ENCODE data around the gene POLR3B. TPM values are rescaled to one million over a fixed set of nuclear protein-coding genes. Genes with fewer than 3 reads are reported as not detected.

Gene POLR3B
- total RNA-seq, 1 experiment from 2014 or later = 10.7 TPM

- Histone ChIP-seq H2AFZ (ENCODE audit: low read depth, low read length, poor library complexity, severe bottlenecking) (no peak overlapping the region), H3K9me2 (ENCODE audit: insufficient read depth) (no peaks in the 10 kb centered on the region), H3K4me2 (ENCODE audit: low read length) (no peak overlapping the region), H3K36me3 (ENCODE audit: control insufficient read depth in 1 of 2, insufficient read depth in 2 of 2, low read length in 2 of 2) (no peaks in the 10 kb centered on the region), H3K4me1 (ENCODE audit: control insufficient read depth in 1 of 2, insufficient read depth in 2 of 2, low read length in 2 of 2) (no peaks in the 10 kb centered on the region), H4K20me1 (ENCODE audit: insufficient read depth) (no peaks in the 10 kb centered on the region), H3K27me3 (ENCODE audit: insufficient read depth, low read length) (no peaks in the 10 kb centered on the region), H3K27ac (ENCODE audit: low read depth, low read length) (no peak overlapping the region), H3K79me2 (ENCODE audit: insufficient read depth, low read length) (no peaks in the 10 kb centered on the region), H3K4me3 (replicated peaks in 1 of 2; ENCODE audit: low read depth in 1 of 2, low read length in 2 of 2) (no peak overlapping the region), H3K9me3 (ENCODE audit: control insufficient read depth in 1 of 2, insufficient read depth in 1 of 2, low read depth in 1 of 2, low read length in 2 of 2) (no peaks in the 10 kb centered on the region), H3K9ac (ENCODE audit: low read length) (no peak overlapping the region)
- ATAC-seq (no peak), DNase-seq (ENCODE audit: low read depth, low spot score) (no peak)
- TF ChIP-seq CBX3 (IDR thresholded peaks at IDR 0.05; ENCODE audit: low read depth) (no peak), EZH2phosphoT487 (IDR thresholded peaks at IDR 0.05; ENCODE audit: borderline replicate concordance) (no peak), EGR1 (IDR thresholded peaks at IDR 0.05; ENCODE audit: low read depth) (no peak), YY1 (IDR thresholded peaks at IDR 0.05; ENCODE audit: extremely low read depth, insufficient replicate concordance, low read depth, low read length) (no peak), ELF1 (IDR thresholded peaks at IDR 0.05; ENCODE audit: borderline replicate concordance, low read depth) (no peak), EZH2 (IDR thresholded peaks at IDR 0.05) (no peak), ZFX (IDR thresholded peaks at IDR 0.05) (no peak), CTCF (IDR thresholded peaks at IDR 0.05 in 2 of 3, conservative IDR thresholded peaks at IDR 0.05 in 1 of 3; ENCODE audit: borderline replicate concordance in 1 of 3, insufficient read depth in 1 of 3, low read depth in 2 of 3, low read length in 2 of 3) (no peak)
- BruUV-seq (replicated peaks) = no TSS peak
- POLR2A ChIA-PET = no interaction called here
- RAD21 ChIA-PET (ENCODE audit: low non-redundant PET in 1 of 2, low total read pairs in 2 of 2, uncharacterized antibody in 2 of 2, unreplicated experiment in 2 of 2) = no interaction called here
- CTCF ChIA-PET = no interaction called here
- intact Hi-C loops (cut with micrococcal nuclease) = no loop called here
These were observed 131.3 kb downstream of the POLR3B start for GRCh38 chr12:106488884-106489283.

GRCh38 chr12:106490264-106490663 lies 132.7 kb downstream of the POLR3B start:
- BruUV-seq (replicated peaks) = no TSS peak
- CTCF ChIA-PET = interaction anchor here (1.1 kb wide), 1 partner anchor 428 kb away, joined by 3 read pairs; no protein-coding TSS in a partner anchor

More at GRCh38 chr12:106490264-106490663, 132.7 kb downstream of the POLR3B start:
- no peak overlapping the region for H2AFZ ChIP-seq (ENCODE audit: low read depth, low read length, poor library complexity, severe bottlenecking)
- no peak overlapping the region for H3K27ac ChIP-seq (ENCODE audit: low read depth, low read length)
- DNase-seq (ENCODE audit: low read depth, low spot score) = no peak
- H3K4me3 ChIP-seq (replicated peaks in 1 of 2; ENCODE audit: low read depth in 1 of 2, low read length in 2 of 2) = no peak overlapping the region
- H4K20me1 ChIP-seq (ENCODE audit: insufficient read depth) = no peaks in the 10 kb centered on the region
- no peak overlapping the region for H3K4me2 ChIP-seq (ENCODE audit: low read length)
- H3K36me3 ChIP-seq (ENCODE audit: control insufficient read depth in 1 of 2, insufficient read depth in 2 of 2, low read length in 2 of 2) = no peaks in the 10 kb centered on the region
- H3K79me2 ChIP-seq (ENCODE audit: insufficient read depth, low read length) = no peaks in the 10 kb centered on the region
- no peaks in the 10 kb centered on the region for H3K27me3 ChIP-seq (ENCODE audit: insufficient read depth, low read length)
- ChIA-PET POLR2A (no interaction called here), RAD21 (ENCODE audit: low non-redundant PET in 1 of 2, low total read pairs in 2 of 2, uncharacterized antibody in 2 of 2, unreplicated experiment in 2 of 2) (no interaction called here)
- intact Hi-C loops (cut with micrococcal nuclease) = no loop called here
- H3K9me2 ChIP-seq (ENCODE audit: insufficient read depth) = no peaks in the 10 kb centered on the region
- no peak for TF ChIP-seq ELF1 (IDR thresholded peaks at IDR 0.05; ENCODE audit: borderline replicate concordance, low read depth)
- TF ChIP-seq RAD21 (IDR thresholded peaks at IDR 0.05; ENCODE audit: low read depth) = no peak
- TF ChIP-seq FOSL1 (IDR thresholded peaks at IDR 0.05; ENCODE audit: low read depth) = no peak
- TF ChIP-seq EZH2phosphoT487 (IDR thresholded peaks at IDR 0.05; ENCODE audit: borderline replicate concordance) = no peak
- TF ChIP-seq YY1 (IDR thresholded peaks at IDR 0.05; ENCODE audit: extremely low read depth, insufficient replicate concordance, low read depth, low read length) = no peak
- TF ChIP-seq MAX (IDR thresholded peaks at IDR 0.05) = no peak
- no peak for TF ChIP-seq ZFX (IDR thresholded peaks at IDR 0.05)
- H3K9ac ChIP-seq (ENCODE audit: low read length) = no peak overlapping the region
- no peaks in the 10 kb centered on the region for H3K9me3 ChIP-seq (ENCODE audit: control insufficient read depth in 1 of 2, insufficient read depth in 1 of 2, low read depth in 1 of 2, low read length in 2 of 2)
- no peaks in the 10 kb centered on the region for H3K4me1 ChIP-seq (ENCODE audit: control insufficient read depth in 1 of 2, insufficient read depth in 2 of 2, low read length in 2 of 2)
- ATAC-seq = no peak

All from HCT116 (cell line).